GM12875 (cell line): ENCODE data around the gene SHFL.

Source experiments
- H3K4me3 ChIP-seq: one replicate; pipeline ENCODE4 v1.5.1; 2011; ENCODE audit warnings: low read depth, low read length, control low read depth
- CTCF ChIP-seq: IDR thresholded peaks from 2 replicates; pipeline ENCODE4 v1.5.1; 2011; ENCODE audit warnings: low read depth, mild to moderate bottlenecking, control low read depth, inconsistent platforms, low read length, moderate library complexity, borderline replicate concordance; ENCODE audit not compliant: insufficient read depth

Gene SHFL

GRCh38 chr19:10085641-10086590 lies at the start of gene SHFL:
Gene SHFL (plus strand): TSS chr19:10086317. CDS start chr19:10086428, 111 bp downstream.
- no peak for TF ChIP-seq CTCF
- H3K4me3 ChIP-seq = peak within 1 kb of the TSS; percentile 95

DNA sequence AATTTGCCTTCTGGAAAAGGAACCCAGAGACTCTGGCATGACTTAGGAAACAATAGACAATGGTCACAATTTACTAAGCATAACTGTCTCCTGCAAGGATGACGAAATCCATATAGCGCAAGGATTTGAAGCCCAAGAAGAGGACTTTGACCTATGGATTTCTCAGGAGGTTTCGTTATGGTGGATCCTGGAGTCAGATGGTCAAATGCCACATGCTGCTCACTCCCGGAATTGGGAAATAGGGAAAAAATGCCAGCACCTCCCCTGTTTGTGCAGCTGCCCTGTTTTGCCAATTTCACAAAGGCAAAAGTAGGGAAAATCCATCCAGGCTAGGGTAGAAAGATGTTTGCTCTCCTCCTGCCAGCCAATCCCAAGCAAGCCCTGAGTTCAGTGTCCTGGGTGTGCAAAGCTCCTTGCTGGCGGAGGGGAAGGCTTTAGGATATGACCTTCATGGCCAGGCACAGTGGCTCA lies 49.5 kb upstream of the SHFL start:
- no peak overlapping the region for H3K4me3 ChIP-seq
- TF ChIP-seq CTCF = no peak

DNA sequence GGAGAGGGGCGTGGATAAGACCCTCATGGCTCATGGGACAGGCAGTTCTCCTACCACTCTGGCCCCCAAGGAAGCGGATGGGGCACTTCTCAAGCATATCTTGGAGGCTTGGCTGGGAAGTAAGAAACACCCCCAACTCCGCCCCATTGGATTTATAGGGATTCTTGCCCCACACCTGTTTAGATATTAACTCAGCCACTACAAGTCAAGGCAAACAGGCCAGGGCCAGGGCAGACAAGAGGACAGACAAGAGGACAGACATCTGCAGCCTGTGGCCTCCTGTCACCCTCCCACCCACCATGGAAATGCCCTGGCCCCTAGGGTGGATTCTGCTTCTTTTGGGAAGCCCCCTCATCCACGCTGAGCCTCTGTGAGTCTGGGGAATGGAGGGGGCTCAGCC lies 48.8 kb upstream of the SHFL start:
- H3K4me3 ChIP-seq = no peak overlapping the region
- no peak for TF ChIP-seq CTCF

GRCh38 chr19:10037809-10038208 lies 48.3 kb upstream of the SHFL start:
- H3K4me3 ChIP-seq = no peak overlapping the region
- TF ChIP-seq CTCF = no peak

DNA sequence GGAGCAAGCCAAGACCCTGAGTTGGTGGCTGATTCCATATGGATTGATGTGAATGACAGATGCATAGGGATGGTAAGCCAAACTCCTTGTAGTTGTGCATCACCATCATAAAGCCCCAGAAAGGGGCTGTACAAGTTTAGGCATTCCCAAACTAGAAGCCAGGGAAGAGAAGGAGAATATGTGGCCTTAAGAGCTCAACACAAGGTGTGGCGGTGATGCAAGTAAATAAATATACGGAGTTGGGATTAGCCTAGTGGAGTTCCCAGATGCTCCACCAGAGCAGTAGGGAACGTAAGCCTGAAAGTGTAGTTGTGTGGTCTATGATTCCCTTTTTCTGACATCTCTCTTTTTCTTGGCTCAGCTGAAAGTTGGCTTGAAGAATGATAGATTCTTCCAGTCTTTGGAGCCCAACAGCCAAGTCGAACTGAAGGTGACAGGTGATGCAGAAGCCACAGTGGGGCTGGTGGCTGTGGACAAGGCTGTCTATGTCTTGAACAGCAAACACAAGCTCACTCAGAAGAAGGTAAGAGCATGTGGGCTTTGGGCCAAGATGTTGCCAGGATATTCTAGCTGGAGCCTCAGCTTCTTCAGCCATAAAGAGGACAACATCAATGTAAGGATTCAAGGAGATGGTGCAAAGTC lies 42.7 kb upstream of the SHFL start:
- TF ChIP-seq CTCF = no peak
- no peak overlapping the region for H3K4me3 ChIP-seq

DNA sequence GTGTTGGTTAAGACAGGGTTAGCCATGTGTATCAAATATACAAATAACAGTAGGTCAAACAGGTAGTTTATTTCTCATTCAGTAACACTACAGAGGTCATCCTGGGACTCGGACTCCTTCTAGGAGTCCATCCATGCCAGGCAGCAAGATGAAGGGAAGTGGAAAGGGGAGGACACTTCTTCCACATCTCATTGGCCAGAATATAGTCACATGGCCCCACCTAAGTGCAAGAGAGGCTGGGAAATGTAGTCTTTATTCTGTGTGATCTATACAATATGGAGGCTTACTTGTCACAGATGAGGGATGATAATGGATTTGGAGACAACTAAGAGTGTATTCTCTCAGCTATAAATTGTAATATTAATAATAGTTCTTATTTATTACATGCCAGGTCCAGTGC lies 41.7 kb upstream of the SHFL start:
- TF ChIP-seq CTCF = no peak
- H3K4me3 ChIP-seq = no peak overlapping the region
